ENCODE measurements around the gene KIAA1217.

- TF ChIP-seq CTCF (conservative IDR thresholded peaks at IDR 0.05; ENCODE audit: low read depth, low read length), result no peak
- no peak for TF ChIP-seq SMC3 (IDR thresholded peaks at IDR 0.05; ENCODE audit: low read depth, low read length)
Observed at GRCh38 chr10:24551161-24551560, 342.2 kb downstream of the KIAA1217 start.
